ENCODE measurements around the gene MIER2.

MIER2 gene

GRCh38 chr19:328025-328505 lies 16.5 kb downstream of the MIER2 start:
- DNase-seq = no peak

DNA sequence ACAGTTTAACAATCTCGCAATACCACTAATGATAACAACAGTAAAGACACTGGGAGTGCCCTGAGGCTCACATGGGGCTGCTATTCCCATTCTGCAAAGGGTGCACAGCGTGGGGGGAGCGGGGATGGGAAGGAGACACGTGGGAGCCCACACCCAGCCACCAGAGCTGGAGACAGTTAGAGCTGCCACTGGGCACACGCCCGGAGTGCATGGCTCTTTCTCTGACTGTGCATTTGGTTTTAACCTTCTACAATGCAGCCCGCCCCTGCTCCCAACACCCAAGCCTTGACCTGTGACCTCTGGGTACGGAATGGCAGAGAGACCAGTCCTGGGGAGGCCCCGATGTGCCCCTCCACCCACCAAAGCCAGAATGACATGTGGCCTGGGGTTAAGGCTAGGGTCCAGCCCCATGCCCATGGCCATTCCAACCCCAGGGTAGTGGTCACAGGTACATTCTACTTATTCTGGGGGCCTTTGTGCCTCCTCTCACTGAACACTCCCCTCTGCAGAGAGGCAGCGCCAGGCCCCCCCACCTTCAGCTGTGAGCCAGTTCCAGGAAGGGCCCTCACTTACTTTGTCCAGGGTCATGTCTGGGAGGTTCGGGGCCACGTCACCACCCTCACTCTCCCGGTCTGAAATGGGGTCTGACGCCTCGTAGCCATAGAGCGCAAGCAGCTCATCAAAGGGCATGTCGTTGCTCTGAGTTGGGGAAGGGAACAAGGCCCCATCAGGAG lies 17.1 kb downstream of the MIER2 start:
- DNase-seq = no peak

DNA sequence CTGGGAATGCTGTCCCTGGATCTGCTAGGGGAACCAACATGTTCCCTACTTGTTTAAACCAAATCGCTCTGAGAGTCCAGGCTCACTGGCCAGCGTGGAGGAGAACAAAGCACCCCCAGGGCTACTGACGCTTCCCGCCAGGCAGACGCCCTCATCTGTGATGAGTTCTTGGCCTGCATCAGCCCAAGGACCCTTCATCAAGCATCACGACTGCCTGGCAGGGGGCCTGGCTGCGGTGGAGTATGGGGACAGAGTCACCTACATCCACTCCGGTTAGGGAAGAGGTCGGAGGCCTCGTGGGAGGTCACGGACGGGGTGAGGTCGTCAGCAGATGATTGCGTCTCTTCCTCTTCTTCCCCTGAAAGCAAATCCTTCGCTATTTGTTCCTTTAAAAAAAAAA lies 17.7 kb downstream of the MIER2 start:
- no peak for DNase-seq

DNA sequence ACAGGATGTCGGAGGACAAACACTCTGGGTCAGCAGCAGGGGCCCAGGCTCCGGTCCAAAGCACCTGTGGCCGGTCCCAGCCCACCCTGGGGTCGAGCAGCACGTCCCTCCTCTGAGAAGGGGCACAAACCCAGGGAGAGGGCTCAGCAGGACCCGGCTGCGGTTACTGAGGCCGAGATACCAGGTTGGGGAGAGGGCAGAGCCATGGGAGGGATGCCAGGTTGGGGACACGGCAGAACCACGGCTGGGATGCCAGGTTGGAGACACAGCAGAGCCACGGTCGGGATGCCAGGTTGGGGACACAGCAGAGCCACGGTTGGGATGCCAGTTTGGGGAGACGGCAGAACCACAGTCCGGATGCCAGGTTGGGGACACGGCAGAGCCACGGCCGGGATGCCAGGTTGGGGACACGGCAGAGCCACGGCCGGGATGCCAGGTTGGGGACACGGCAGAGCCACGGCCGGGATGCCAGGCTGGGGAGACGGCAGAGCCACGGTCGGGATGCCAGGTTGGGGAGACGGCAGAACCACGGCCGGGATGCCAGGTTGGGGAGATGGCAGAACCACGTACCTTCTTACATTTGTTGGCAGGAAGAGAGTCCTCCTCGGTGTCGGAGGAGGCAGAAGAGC lies 18.5 kb downstream of the MIER2 start:
- no peak for DNase-seq

GRCh38 chr19:325173-325936 lies 19.2 kb downstream of the MIER2 start:
- no peak for DNase-seq

DNA sequence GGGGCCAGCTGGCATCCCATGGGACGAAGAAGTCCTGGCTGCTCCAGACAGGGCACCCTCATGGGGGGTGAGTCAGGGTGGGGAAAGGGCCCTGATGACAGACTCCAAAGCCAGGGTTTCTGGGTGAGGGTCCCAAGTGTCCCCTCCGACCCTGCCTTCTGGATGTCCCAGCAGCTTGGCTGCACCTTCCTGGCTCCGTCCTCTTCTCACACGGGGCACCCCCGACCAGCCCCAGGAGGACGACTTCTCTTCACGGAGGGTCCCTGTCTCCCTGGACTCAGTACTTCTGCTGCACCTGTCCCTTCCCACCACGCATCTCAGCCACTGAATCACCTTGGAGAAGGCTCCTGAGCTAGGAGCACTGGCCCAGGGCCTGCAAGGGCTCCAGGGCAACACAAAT lies 19.9 kb downstream of the MIER2 start:
- DNase-seq = no peak

- no peak for DNase-seq
These were observed 22.0 kb downstream of the MIER2 start for GRCh38 chr19:322616-323015.

DNA sequence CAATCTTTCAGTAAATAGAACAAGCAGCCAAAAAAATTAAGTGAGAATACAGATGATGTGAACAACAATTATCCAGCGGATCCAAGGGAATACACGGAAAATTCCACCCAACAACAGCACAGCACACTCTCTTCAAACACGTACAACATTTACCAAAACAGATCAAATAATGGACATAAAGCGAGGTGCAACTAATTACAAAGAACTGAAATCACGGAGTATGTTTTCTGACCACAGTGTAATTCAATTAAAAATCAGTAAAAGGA lies 26.2 kb downstream of the MIER2 start:
- no peak for DNase-seq

GRCh38 chr19:317710-318508 lies 26.7 kb downstream of the MIER2 start:
- no peak for DNase-seq

DNA sequence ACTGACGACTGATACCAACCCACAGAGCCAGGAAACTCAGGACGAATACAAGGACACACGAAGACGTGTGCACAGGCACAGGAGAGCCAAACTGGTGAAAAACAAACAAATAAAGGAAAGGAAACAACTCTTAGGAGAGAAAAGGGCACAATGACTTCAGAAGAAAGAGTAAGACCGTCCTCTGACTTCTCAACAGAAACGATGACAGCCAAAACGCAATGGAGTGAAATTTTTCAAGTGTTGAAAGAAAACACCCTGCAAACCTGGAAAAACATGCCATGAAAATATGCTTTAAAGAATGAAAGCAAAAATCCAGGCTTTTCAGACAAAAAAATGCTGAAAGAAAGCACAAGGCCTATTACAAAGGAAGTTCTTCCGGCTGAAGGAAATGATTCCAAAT lies 28.8 kb downstream of the MIER2 start:
- DNase-seq = no peak

DNA sequence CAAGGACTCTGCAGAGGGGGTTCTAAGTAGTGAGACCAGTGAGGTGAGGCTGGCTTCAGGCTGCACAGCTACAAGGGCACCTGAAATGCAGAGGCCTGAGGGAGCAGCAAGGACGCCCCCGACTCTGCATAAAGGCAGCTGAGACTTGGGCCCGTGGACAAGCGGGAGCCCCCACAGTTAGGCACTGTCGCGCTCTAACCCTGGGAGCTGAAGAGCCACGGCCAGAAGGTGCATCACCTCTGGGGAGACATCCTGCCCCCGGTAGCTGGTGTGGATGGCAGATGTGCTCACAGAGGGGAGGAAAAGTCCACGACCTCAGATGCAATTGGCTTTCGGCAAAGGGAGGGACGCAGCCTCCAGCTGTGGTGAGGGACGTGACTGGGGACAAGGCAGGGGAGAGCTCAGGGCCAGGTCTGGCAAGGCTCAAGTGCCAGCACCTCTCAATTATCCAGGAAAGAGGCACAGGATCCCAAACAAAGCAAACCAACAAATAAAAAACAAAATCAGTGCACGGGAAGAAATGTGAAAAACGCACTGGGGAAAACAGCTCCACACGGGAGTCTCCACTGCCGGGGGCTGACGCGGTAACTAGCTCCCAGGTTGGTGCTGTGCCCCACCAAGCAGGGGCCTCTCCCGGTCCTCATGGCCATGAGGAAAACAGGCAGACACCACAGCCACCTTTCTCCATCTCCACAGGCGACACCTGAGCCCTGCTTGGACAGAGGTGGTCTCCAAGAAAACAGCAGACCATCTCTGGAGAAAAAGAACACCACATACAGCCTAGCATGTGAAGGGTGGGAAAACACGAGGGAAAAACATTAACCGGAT lies 30.4 kb downstream of the MIER2 start:
- DNase-seq = no peak

GRCh38 chr19:313169-313987 lies 31.2 kb downstream of the MIER2 start:
- DNase-seq = no peak

DNA sequence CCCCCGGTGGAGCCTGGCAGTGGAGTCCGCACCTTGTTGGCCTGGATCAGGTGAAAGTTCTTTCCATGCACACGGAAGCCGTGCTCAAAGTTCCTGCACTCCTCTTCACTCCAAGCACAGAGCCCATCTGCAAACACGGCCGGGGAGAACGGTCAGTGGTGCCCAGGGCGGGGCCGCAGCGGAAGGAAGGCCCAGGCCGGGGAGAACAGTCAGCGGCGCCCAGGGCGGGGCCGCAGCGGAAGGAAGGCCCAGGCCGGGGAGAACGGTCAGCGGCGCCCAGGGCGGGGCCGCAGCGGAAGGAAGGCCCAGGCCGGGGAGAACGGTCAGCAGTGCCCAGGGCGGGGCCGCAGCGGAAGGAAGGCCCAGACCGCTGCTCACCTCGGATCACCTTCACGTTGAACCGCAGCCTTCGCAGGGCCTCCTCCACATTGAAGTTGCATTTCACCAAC lies 32.8 kb downstream of the MIER2 start:
- no peak for DNase-seq

DNA sequence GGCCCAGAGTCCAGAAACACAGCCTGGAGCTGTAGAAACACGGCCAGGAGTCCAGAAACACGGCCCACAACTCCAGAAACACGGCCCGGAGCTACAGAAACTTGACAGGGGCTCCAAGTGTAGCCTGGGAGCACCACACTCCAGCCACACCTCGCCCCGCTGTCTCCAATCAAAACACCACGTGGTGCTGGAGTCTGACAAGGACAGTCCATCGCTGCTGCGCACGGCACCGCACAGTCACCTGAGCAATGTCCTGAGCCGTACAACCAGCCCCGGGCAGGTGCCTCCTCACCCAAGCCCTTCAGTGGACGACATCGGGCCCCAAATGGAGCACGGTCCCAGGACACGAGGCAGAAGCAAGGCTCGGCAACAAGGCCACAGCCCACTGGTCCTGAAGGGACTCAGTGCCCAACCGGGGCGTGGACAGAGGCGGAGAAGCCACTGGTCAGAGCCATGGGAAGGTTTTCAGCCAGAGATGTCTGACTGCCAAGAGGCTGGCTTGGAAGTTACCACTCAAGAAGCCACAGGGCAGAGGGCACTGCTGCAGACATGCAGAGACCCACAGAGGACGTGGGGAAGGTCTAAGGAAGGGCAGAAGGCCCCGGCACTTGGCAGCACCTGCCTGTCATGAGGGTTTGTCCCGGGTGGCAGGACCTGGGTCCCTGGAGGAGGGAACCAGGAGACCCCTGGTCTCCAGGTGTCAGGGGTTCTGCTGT lies 33.7 kb downstream of the MIER2 start:
- DNase-seq = no peak

DNA sequence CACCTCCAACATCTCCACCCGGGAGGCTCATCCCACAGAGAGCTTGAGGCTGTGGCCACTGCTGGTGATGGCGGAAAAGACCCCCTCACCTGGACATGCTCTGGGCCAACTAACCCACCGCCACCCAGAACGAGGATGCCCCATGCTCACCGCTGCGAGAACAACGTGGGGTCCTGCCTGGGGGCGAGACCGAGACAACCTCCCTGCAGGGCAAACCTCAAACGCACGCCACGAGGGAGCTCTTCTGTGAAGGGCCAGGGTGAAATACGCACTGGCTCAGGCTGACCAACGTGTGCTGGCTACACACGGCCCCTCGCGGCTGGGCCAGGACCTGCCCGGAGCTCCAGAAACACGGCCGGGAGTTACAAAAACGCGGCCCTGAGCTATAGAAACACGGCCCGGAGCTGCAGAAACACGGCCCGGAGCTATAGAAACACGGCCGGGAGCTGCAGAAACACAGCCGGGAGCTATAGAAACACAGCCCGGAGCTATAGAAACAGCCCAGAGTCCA lies 34.4 kb downstream of the MIER2 start:
- DNase-seq = no peak

DNA sequence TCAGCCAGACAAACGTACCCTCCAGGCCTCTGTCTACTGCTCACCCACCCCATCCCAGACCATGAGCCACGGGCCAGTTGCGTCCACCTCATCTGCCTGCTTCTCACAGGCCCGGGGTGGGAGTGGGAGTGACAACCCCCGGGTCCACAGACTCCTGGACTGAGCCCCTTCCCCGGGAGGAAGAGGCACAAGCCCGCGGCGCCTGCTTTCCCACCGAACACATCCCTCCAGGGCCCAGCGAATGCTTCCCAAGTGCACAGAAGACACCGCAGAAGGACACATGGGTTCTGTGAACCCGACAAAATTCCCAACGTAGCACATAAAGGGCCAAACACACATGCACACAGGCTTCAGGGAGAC lies 35.4 kb downstream of the MIER2 start:
- DNase-seq = no peak

DNA sequence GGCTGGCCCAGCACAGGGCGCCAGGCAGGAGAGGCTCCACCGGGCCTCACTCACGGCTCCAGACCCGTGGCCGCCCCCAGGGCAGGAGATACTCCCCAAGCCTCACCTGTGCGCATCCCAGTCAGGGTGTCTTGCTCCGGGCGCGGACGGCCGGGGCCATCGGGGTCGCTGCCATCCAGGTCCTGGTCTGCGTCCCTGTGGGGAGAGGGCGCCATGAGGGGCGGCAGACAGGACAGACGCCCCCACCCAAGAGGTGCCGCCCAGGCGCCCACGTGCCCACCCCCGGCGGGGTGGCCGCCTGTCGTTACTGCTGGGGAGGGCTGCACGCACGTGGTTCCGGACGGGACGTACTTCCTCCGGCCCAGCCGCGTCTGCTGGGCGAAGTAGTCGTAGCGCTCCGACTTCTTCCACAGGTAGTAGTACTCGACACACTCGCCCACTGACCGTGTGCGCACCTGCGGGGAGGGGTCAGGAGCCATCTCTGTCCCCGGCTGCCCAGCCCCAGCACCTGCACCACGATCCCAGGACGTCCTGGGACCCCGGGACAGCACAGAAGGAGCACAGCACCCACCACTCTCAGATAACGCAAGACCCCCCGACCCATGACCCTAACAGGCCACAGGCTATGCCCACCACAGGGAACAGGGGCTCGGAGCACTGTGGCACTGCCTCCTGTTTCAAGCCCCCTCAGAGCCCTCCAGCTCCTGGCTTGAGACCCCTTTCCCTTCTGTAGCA lies 36.0 kb downstream of the MIER2 start:
- no peak for DNase-seq

DNA sequence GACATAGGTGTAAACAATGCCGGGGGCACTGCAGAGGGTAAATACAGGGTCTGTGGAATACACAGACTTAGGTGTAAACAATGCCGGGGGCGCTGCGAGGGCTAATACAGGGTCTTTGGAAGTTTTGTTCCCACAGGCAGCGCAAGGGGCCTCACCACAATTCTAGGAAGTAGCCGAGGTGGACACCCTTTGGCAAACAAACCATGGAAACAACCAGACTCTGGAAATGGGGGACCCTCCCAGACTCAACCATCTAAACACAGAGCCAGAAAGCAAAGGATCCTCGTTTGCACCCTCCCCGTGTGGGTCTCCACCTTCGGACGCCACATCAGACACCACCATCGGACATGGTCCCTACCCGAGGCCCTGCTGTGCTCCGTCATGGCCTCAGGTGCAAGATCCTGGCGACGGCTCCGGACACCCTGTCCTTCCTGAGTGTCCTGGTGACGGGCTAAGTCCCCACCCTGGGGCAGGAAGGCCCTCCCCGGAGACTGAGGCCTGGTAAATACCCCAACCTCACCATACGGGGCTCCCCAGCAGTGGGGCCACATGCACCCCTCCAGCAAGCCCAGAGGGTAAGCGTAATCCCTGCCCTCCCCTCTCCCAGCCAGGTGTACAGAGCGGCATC lies 36.7 kb downstream of the MIER2 start:
- no peak for DNase-seq

DNA sequence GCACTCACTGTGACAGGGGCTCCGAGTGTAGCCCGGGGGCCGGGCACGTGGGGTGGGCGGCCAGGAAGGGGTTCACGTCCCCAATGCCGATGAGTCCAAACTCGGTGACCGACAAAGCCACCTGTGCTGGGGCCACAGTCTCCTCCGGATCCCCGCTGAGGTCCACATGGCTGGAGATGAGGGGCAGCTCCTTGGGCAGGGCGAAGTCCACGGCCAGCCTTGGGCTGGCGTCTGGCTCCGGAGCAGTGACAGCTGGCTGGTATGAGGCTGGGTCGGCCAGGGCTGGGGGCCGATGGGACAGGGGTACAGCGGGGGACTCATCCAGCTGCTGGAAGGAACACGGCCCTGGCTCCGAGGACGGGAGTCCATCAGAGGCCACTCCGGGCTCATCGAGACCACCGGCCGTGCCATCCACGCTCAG lies 37.5 kb downstream of the MIER2 start:
- no peak for DNase-seq
